ENCODE data around the gene SLC6A16.
"Not testable (repeated sequence)": the region's sequence is repeated elsewhere in the genome, so short reads cannot be mapped to it uniquely, and the experiment has no call there.

Gene SLC6A16

DNA sequence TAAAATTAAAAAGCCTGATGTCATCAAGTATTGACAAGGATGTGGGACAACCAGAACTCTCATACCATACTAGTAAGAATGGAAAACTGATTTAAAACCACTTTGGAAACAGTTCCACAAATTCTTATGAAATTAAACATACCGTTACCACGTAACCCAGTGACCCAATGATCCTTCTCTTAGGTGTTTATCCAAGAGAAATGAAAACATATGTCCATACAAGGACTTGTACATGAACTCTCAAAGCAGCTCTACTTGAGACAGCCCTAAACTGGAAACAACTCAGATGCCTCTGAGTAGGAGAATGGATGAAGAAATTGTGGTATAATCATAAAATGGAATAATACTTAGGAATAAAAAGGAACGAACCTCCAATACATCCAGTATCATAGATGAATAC is 27.6 kb downstream of the SLC6A16 start:
- TF ChIP-seq, protein P1, sequence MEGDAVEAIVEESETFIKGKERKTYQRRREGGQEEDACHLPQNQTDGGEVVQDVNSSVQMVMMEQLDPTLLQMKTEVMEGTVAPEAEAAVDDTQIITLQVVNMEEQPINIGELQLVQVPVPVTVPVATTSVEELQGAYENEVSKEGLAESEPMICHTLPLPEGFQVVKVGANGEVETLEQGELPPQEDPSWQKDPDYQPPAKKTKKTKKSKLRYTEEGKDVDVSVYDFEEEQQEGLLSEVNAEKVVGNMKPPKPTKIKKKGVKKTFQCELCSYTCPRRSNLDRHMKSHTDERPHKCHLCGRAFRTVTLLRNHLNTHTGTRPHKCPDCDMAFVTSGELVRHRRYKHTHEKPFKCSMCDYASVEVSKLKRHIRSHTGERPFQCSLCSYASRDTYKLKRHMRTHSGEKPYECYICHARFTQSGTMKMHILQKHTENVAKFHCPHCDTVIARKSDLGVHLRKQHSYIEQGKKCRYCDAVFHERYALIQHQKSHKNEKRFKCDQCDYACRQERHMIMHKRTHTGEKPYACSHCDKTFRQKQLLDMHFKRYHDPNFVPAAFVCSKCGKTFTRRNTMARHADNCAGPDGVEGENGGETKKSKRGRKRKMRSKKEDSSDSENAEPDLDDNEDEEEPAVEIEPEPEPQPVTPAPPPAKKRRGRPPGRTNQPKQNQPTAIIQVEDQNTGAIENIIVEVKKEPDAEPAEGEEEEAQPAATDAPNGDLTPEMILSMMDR (IDR thresholded peaks at IDR 0.05; ENCODE audit: low read depth, low read length), result no peak
- DNase-seq, result no peak
- Histone ChIP-seq H3K36me3 (no peaks in the 10 kb centered on the region), H3K4me3 (ENCODE audit: low read depth, low read length) (no peak overlapping the region), H3K4me1 (no peaks in the 10 kb centered on the region), H3K27me3 (no peaks in the 10 kb centered on the region; the same call in 1 of the 2 replicates), H3K9me3 (no peaks in the 10 kb centered on the region)

DNA sequence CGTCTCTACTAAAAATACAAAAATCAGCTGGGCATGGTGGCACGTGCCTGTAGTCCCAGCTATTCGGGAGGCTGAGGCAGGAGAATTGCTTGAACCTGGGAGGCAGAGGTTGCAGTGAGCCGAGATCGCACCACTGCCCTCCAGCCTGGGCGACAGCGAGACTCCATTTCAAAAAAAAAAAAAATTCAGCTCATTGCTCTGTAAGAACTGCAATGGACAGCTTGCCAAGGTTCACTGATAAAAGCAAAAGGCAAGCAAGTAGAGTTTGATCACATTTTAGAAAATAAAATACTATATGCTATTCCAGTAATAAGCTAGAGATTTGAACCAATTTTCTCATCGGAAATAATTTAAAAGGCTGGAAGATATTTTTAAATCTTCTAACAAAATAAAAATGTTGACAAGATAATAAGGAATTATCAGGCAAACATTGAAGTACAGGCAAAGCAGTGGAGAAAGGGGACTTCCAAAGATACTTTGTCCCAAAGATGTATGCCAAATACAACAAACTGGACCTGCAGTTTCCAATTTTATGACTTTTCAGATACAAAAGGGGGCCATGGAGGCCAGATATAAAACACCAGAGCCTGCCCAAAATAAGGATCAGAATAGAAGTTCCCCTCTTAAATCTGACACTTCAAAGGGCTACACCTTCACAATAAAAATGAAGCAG is 29.6 kb downstream of the SLC6A16 start:
- no peaks in the 10 kb centered on the region for H3K36me3 ChIP-seq
- H3K27me3 ChIP-seq, result no peaks in the 10 kb centered on the region; the same call in 1 of the 2 replicates
- H3K4me3 ChIP-seq (ENCODE audit: low read depth, low read length), result no peak overlapping the region
- TF ChIP-seq, protein P1 (IDR thresholded peaks at IDR 0.05; ENCODE audit: low read depth, low read length), result no peak
- no peaks in the 10 kb centered on the region for H3K4me1 ChIP-seq
- H3K9me3 ChIP-seq, result no peaks in the 10 kb centered on the region
- DNase-seq, result no peak

DNA sequence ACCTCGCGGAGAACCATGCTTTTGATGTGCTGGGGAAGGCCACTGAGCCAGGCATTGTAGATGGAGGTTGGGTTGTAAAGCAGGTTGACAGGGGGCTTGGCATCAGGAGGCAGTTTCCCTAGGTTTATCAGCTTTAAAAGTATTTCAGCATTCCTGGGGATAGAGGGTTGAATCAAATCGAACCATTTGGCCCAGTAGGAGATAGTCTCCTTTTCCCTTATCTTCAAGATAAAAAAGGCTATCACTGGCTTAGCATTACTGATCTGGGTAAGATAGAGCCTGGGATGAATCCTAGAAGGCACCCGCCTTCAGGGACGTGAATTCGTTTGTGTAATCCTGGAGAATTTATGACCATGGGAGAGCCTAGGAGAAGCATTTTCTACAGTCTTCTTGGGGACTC is 30.6 kb downstream of the SLC6A16 start:
- H3K4me1 ChIP-seq, result no peaks in the 10 kb centered on the region
- no peaks in the 10 kb centered on the region for H3K36me3 ChIP-seq
- no peak for DNase-seq
- no peaks in the 10 kb centered on the region; the same call in 1 of the 2 replicates for H3K27me3 ChIP-seq
- TF ChIP-seq, protein P1 (IDR thresholded peaks at IDR 0.05; ENCODE audit: low read depth, low read length), result no peak
- H3K9me3 ChIP-seq, result no peaks in the 10 kb centered on the region
- H3K4me3 ChIP-seq (ENCODE audit: low read depth, low read length), result no peak overlapping the region

DNA sequence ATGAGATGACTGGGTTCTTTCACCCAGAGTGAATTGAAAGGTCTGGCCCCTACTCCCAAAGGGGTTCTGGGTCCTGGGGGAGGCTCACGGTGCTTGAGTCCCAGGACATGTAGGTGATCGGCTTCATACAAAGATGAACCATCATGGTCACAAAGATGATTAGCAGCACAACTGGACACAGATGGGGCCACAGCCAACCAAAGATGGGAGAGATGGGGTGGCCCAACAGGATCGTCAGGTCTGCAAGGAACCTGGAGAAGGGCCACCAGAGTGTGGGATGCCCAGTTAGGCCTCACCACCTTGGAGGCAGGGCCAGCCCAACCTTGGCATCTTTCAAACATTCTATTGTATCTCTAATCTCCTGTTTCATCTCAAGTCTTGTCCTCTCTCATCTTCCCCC is 34.5 kb downstream of the SLC6A16 start:
- TF ChIP-seq, protein P1 (IDR thresholded peaks at IDR 0.05; ENCODE audit: low read depth, low read length), result no peak
- DNase-seq, result no peak
- Histone ChIP-seq H3K9me3 (no peaks in the 10 kb centered on the region; the same call in 1 of the 2 replicates), H3K4me1 (peaks cover 8% of the 10 kb centered on the region), H3K27me3 (no peaks in the 10 kb centered on the region), H3K36me3 (no peaks in the 10 kb centered on the region), H3K4me3 (ENCODE audit: low read depth, low read length) (no peak overlapping the region)

DNA sequence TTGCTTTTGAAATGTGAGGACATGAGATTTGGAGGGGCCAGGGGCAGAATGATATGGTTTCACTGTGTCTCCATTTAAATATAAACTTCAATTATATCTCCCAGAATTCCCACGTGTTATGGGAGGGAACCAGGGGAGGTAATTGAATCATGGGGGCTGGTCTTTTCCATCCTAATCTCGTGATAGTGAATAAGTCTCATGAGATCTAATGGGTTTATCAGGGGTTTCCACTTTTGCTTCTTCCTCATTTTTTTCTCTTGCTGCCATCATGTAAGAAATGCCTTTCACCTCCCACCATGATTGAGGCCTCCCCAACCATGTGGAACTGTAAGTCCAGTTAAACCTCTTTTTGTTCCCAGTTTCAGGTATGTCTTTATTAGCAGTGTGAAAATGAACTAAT is 35.7 kb downstream of the SLC6A16 start:
- not testable (repeated sequence) for DNase-seq, H3K9me3 ChIP-seq

DNA sequence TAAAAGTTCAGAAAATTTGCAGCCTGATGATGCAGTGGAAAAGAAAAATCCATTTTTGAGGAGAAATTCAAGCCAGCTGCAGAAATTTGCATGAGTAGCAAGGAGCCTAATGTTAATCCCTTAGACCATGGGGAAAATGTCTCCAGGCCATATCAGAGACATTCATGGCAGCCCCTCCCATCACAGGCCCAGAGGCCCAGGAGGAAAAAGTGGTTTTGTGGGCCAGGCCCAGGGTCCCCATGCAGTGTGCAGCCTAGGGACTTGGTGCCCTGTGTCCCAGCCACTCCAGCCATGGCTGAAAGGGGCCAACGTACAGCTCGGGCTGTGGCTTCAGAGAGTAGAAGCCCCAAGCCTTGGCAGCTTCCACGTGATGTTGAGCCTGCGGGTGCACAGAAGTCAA is 36.8 kb downstream of the SLC6A16 start:
- H3K4me3 ChIP-seq (ENCODE audit: low read depth, low read length); DNase-seq; H3K9me3 ChIP-seq; H3K27me3 ChIP-seq; H3K4me1 ChIP-seq; H3K36me3 ChIP-seq: not testable (repeated sequence)

More for the DNA sequence above, 35.7 kb downstream of the SLC6A16 start:
- not testable (repeated sequence) for H3K4me1 ChIP-seq; H3K4me3 ChIP-seq (ENCODE audit: low read depth, low read length); H3K27me3 ChIP-seq; H3K36me3 ChIP-seq

DNA sequence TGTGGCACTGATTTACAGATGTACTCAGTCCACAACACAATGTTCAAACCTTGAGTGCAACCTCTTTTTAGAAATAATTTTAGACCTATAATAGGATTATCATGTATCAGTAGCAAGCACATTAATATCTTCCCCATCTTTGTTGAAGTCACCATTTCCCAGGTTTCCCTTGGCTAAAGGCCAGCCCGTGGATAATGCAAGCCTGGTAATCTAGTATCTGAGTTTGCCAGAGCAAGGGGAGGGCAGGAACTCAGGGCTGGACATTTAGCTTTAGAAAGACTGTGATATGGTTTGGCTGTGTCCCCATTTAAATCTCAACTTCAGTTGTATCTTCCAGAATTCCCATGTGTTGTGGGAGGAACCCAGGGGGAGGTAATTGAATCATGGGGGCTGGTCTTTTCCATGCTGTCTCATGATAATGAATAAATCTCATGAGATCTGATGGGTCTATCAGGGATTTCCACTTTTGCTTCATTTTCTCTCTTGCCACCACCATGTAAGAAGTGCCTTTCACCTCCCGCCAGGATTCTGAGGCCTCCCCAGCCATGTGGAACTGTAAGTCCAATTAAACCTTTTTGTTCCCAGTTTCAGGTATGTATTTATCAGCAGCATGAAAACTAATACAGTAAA is 37.7 kb downstream of the SLC6A16 start:
- Histone ChIP-seq H3K36me3 (no peaks in the 10 kb centered on the region), H3K4me1 (peaks cover 8% of the 10 kb centered on the region), H3K27me3 (no peaks in the 10 kb centered on the region), H3K4me3 (ENCODE audit: low read depth, low read length) (no peak overlapping the region), H3K9me3 (no peaks in the 10 kb centered on the region; the same call in 1 of the 2 replicates)
- peak; percentile 51 for DNase-seq
- TF ChIP-seq, protein P1 (IDR thresholded peaks at IDR 0.05; ENCODE audit: low read depth, low read length), result no peak

All from BE2C (cell line).